ENCODE data around the gene ANO7. TPM values are rescaled to one million over a fixed set of nuclear protein-coding genes. Genes with fewer than 3 reads are reported as not detected.

ANO7 gene
- polyA plus RNA-seq, 1 donor from 2014 or later: not detected

- no peaks in the 10 kb centered on the region for H4K20me1 ChIP-seq (ENCODE audit: insufficient read depth)
- H3K9ac ChIP-seq (ENCODE audit: low read length): no peak overlapping the region
- no peak overlapping the region for H3K4me3 ChIP-seq (ENCODE audit: low read length)
- no peak overlapping the region for H2AFZ ChIP-seq (ENCODE audit: low read depth, low read length)
- H3K27ac ChIP-seq (ENCODE audit: low read length): no peak overlapping the region
- no peaks in the 10 kb centered on the region for H3K36me3 ChIP-seq (ENCODE audit: insufficient read depth, low read length)
- no peaks in the 10 kb centered on the region for H3K9me2 ChIP-seq (ENCODE audit: insufficient read depth, low read length)
- no peak for TF ChIP-seq SMC3 (conservative IDR thresholded peaks at IDR 0.05; ENCODE audit: poor library complexity)
- H3K4me2 ChIP-seq (ENCODE audit: low read length): no peak overlapping the region
- H3K79me2 ChIP-seq (replicated peaks; ENCODE audit: insufficient read depth, low read length): no peaks in the 10 kb centered on the region
- H3F3A ChIP-seq (ENCODE audit: insufficient read depth, low read length, poor library complexity, severe bottlenecking): no peaks in the 10 kb centered on the region
- no peaks in the 10 kb centered on the region for H3K27me3 ChIP-seq (ENCODE audit: insufficient read depth, low read depth, low read length)
- H3K9me3 ChIP-seq (ENCODE audit: low read length): no peaks in the 10 kb centered on the region
These were observed 46.7 kb downstream of the ANO7 start for GRCh38 chr2:241234962-241235740.

- H3K79me2 ChIP-seq (replicated peaks; ENCODE audit: insufficient read depth, low read length): no peaks in the 10 kb centered on the region
- H3K27ac ChIP-seq (ENCODE audit: low read length): no peak overlapping the region
- TF ChIP-seq RAD21 (conservative IDR thresholded peaks at IDR 0.05) (no peak), EZH2 (IDR thresholded peaks at IDR 0.05; ENCODE audit: borderline replicate concordance, insufficient read depth, low read length, poor library complexity, severe bottlenecking) (no peak), REST (IDR thresholded peaks at IDR 0.05; ENCODE audit: borderline replicate concordance) (no peak), EP300 (conservative IDR thresholded peaks at IDR 0.05; ENCODE audit: poor library complexity, severe bottlenecking) (no peak), POLR2AphosphoS5 (IDR thresholded peaks at IDR 0.05) (no peak), TAF1 (IDR thresholded peaks at IDR 0.05; ENCODE audit: low read depth) (no peak), SMC3 (conservative IDR thresholded peaks at IDR 0.05; ENCODE audit: poor library complexity) (no peak), CTCF (IDR thresholded peaks at IDR 0.05; ENCODE audit: poor library complexity, severe bottlenecking) (no peak), MXI1 (conservative IDR thresholded peaks at IDR 0.05; ENCODE audit: poor library complexity, severe bottlenecking) (no peak)
- H3K9me3 ChIP-seq (ENCODE audit: low read length): no peaks in the 10 kb centered on the region
- no peak overlapping the region for H3K4me2 ChIP-seq (ENCODE audit: low read length)
- no peak overlapping the region for H3K4me3 ChIP-seq (ENCODE audit: low read length)
- no peaks in the 10 kb centered on the region for H4K20me1 ChIP-seq (ENCODE audit: insufficient read depth)
- no peaks in the 10 kb centered on the region for H3K36me3 ChIP-seq (ENCODE audit: insufficient read depth, low read length)
- H3K27me3 ChIP-seq (ENCODE audit: insufficient read depth, low read depth, low read length): no peaks in the 10 kb centered on the region
- no peak overlapping the region for H3K9ac ChIP-seq (ENCODE audit: low read length)
- no peak overlapping the region for H2AFZ ChIP-seq (ENCODE audit: low read depth, low read length)
- no peaks in the 10 kb centered on the region for H3K9me2 ChIP-seq (ENCODE audit: insufficient read depth, low read length)
- no peaks in the 10 kb centered on the region for H3F3A ChIP-seq (ENCODE audit: insufficient read depth, low read length, poor library complexity, severe bottlenecking)
These were observed 47.5 kb downstream of the ANO7 start for GRCh38 chr2:241235859-241236593.

All from neural cell (in vitro differentiated cells).